IMR-90 (cell line): Measurements from ENCODE around the gene AHCYL1. TPM values are rescaled to one million over a fixed set of nuclear protein-coding genes. Genes with fewer than 3 reads are reported as not detected.
A peak's percentile ranks its signal among the peaks of the same experiment; 100 is the strongest.

Experiments used
- ATAC-seq: fragments of 200-7000 bp; cut with Tn5 transposase; 2 replicates; pipeline ENCODE4 v1.9.1; 2020; ENCODE audit warnings: low read depth, mild to moderate bottlenecking, moderate library complexity
- BruUV-seq: library from RNA; stranded (reverse); fragments of 400-500 nt; replicated peaks from 2 replicates; lab custom pipeline; 2021; lab: Mats Ljungman, UMichigan
- CTCF ChIA-PET: fragments of 300-600 bp; formaldehyde crosslinking; extraction: SDS; loops from one replicate; lab custom pipeline; 2021; ENCODE audit warnings: antibody characterized with exemption; lab: Yijun Ruan, JAX
- POLR2A ChIA-PET: fragments of 300-600 bp; sonication (Branson Sonifier 250); formaldehyde crosslinking; loops from one replicate; lab custom pipeline; 2022; ENCODE audit warnings: antibody characterized with exemption; ENCODE audit not compliant: unreplicated experiment; lab: Charles Lee
- DNase-seq: peaks from one replicate; pipeline ENCODE4 v3.0.0; 2013
- H2AFZ ChIP-seq: replicated peaks from 2 replicates; pipeline ENCODE3; 2013; ENCODE audit warnings: low read length, mild to moderate bottlenecking; ENCODE audit not compliant: poor library complexity
- H2AK5ac ChIP-seq: 2 replicates; pipeline ENCODE4 v1.6.1; 2013; ENCODE audit warnings: low read depth, low read length, inconsistent platforms
- H2AK9ac ChIP-seq: replicated peaks from 2 replicates; pipeline ENCODE3; 2013; ENCODE audit warnings: mild to moderate bottlenecking, low read depth, low read length, moderate library complexity; ENCODE audit not compliant: poor library complexity
- H2BK120ac ChIP-seq: 2 replicates; pipeline ENCODE4 v1.6.1; 2013; ENCODE audit warnings: low read depth, low read length, inconsistent platforms
- H2BK15ac ChIP-seq: 3 replicates; pipeline ENCODE4 v1.6.1; 2013; ENCODE audit warnings: low read depth, low read length, inconsistent platforms
- H2BK20ac ChIP-seq: 2 replicates; pipeline ENCODE4 v1.6.1; 2013; ENCODE audit warnings: low read depth, mild to moderate bottlenecking, inconsistent platforms, low read length, moderate library complexity
- H2BK5ac ChIP-seq: 2 replicates; pipeline ENCODE4 v1.6.1; 2013; ENCODE audit warnings: mild to moderate bottlenecking, low read depth, low read length, inconsistent platforms; ENCODE audit not compliant: poor library complexity, severe bottlenecking
- H3K14ac ChIP-seq: replicated peaks from 2 replicates; pipeline ENCODE4 v1.6.1; 2013; ENCODE audit warnings: low read depth, low read length, inconsistent platforms
- H3K18ac ChIP-seq: 2 replicates; pipeline ENCODE4 v1.6.1; 2013; ENCODE audit warnings: low read depth, low read length, control low read depth
- H3K23ac ChIP-seq: 2 replicates; pipeline ENCODE4 v1.6.1; 2013; ENCODE audit warnings: low read depth, low read length, inconsistent platforms
- H3K27ac ChIP-seq: 2 replicates; pipeline ENCODE4 v1.5.1; 2013; ENCODE audit warnings: mild to moderate bottlenecking, control low read depth, low read length; ENCODE audit not compliant: insufficient read depth
- H3K27me3 ChIP-seq: 2 replicates; pipeline ENCODE4 v1.6.1; 2013; ENCODE audit warnings: low read length; ENCODE audit not compliant: control insufficient read depth, insufficient read depth
- H3K36me3 ChIP-seq: 2 replicates; pipeline ENCODE4 v1.6.1; 2013; ENCODE audit warnings: low read length, mixed read lengths; ENCODE audit not compliant: control insufficient read depth, insufficient read depth
- H3K4ac ChIP-seq: 2 replicates; pipeline ENCODE4 v1.6.1; 2013; ENCODE audit warnings: low read depth, low read length, inconsistent platforms
- H3K4me1 ChIP-seq: 2 replicates; pipeline ENCODE4 v1.6.1; 2013; ENCODE audit warnings: low read length, mixed read lengths; ENCODE audit not compliant: control insufficient read depth, insufficient read depth
- H3K4me2 ChIP-seq: 2 replicates; pipeline ENCODE4 v1.6.1; 2013; ENCODE audit warnings: low read depth, mild to moderate bottlenecking, control low read depth, low read length, moderate library complexity
- H3K4me3 ChIP-seq: 2 replicates; pipeline ENCODE4 v1.5.1; 2013; ENCODE audit warnings: low read depth, mild to moderate bottlenecking, control low read depth, low read length, moderate library complexity; ENCODE audit not compliant: insufficient read depth
- H3K56ac ChIP-seq: 2 replicates; pipeline ENCODE4 v1.6.1; 2013; ENCODE audit warnings: low read length, inconsistent platforms; ENCODE audit not compliant: insufficient read depth; ENCODE audit errors: extremely low read depth
- H3K79me1 ChIP-seq, 2 experiments: 2 replicates each; pipeline ENCODE4 v1.6.1; 2013; ENCODE audit warnings: low read length in 2 of 2, inconsistent platforms in 1 of 2, low read depth in 1 of 2
- H3K9ac ChIP-seq: 2 replicates; pipeline ENCODE4 v1.6.1; 2013; ENCODE audit warnings: low read depth, low read length, control low read depth
- H3K9me1 ChIP-seq: 2 replicates; pipeline ENCODE4 v1.6.1; 2013; ENCODE audit warnings: low read length, inconsistent platforms; ENCODE audit not compliant: insufficient read depth
- H3K9me3 ChIP-seq: 2 replicates; pipeline ENCODE4 v1.6.1; 2013; ENCODE audit warnings: low read length; ENCODE audit not compliant: control insufficient read depth, insufficient read depth
- H4K20me1 ChIP-seq: 2 replicates; pipeline ENCODE4 v1.6.1; 2013; ENCODE audit warnings: low read length, inconsistent platforms; ENCODE audit not compliant: insufficient read depth
- H4K5ac ChIP-seq: 2 replicates; pipeline ENCODE4 v1.6.1; 2013; ENCODE audit warnings: mild to moderate bottlenecking, low read depth, low read length, control low read depth
- H4K8ac ChIP-seq, 2 experiments: 2 replicates each; pipeline ENCODE4 v1.6.1; 2013; ENCODE audit warnings: low read depth in 2 of 2, low read length in 2 of 2, control low read depth in 1 of 2, inconsistent platforms in 1 of 2
- H4K91ac ChIP-seq: 2 replicates; pipeline ENCODE4 v1.6.1; 2013; ENCODE audit warnings: low read depth, low read length, inconsistent platforms; ENCODE audit not compliant: insufficient read depth
- BHLHE40 ChIP-seq: fragments of 150-350 bp; IDR thresholded peaks from 2 replicates; pipeline ENCODE4 v1.6.1; 2016; ENCODE audit warnings: mild to moderate bottlenecking, low read depth, low read length
- CEBPB ChIP-seq: IDR thresholded peaks from 2 replicates; pipeline ENCODE4 v1.6.1; 2012; ENCODE audit warnings: low read depth, low read length, improper control_type of control experiment
- CTCF ChIP-seq: conservative IDR thresholded peaks from 2 replicates; pipeline ENCODE4 v1.5.1; 2012; ENCODE audit warnings: mild to moderate bottlenecking, low read depth, low read length, improper control_type of control experiment
- FOS ChIP-seq: fragments of 150-350 bp; IDR thresholded peaks from 2 replicates; pipeline ENCODE4 v1.6.1; 2016; ENCODE audit warnings: low read depth, low read length
- MAFK ChIP-seq: IDR thresholded peaks from 2 replicates; pipeline ENCODE4 v1.6.1; 2012; ENCODE audit warnings: low read depth, low read length, improper control_type of control experiment
- MXI1 ChIP-seq: IDR thresholded peaks from 2 replicates; pipeline ENCODE4 v1.6.1; 2012; ENCODE audit warnings: low read depth, mild to moderate bottlenecking, low read length, moderate library complexity, borderline replicate concordance
- RAD21 ChIP-seq: IDR thresholded peaks from 2 replicates; pipeline ENCODE4 v1.6.1; 2012; ENCODE audit warnings: low read length, improper control_type of control experiment
- SMC3 ChIP-seq: fragments of 150-350 bp; IDR thresholded peaks from 2 replicates; pipeline ENCODE4 v1.6.1; 2016; ENCODE audit warnings: low read depth, mild to moderate bottlenecking, antibody characterized with exemption, low read length, moderate library complexity
- WGBS, 2 experiments: methylation state at CpG; one replicate each; pipeline versions ENCODE4 v1.1.5 to v1.1.7; 2013; ENCODE audit warnings: missing lambda C conversion rate in 2 of 2; ENCODE audit not compliant: insufficient read length in 1 of 2; ENCODE audit errors: extremely low coverage in 2 of 2; 5-methylcytosine and 5-hydroxymethylcytosine counted together
- dilution Hi-C: fragments of 300-500 bp; cut with HindIII; formaldehyde crosslinking; loops from one replicate; pipeline ENCODE4 v1.14.3; 2018; ENCODE audit warnings: low sequenced_read_pairs; ENCODE audit not compliant: unreplicated experiment
- in situ Hi-C: fragments of 300-500 bp; cut with MboI; formaldehyde crosslinking; loops from 3 replicates; pipeline ENCODE4 v1.14.3; 2019; ENCODE audit warnings: low sequenced_read_pairs, inconsistent platforms, mixed read lengths
- intact Hi-C: fragments of 100-400 bp; cut with micrococcal nuclease; formaldehyde crosslinking; loops from 2 replicates; pipeline ENCODE4 v1.10.0; 2022
- polyA plus RNA-seq, 3 experiments: library from polyadenylated mRNA; depleted of rRNA; stranded (reverse); fragments of >200 nt; gene quantifications; 2 replicates each; pipeline ENCODE4 v1.2.3, GENCODE V29; 2012; ENCODE audit warnings: low replicate concordance in 1 of 3
- total RNA-seq: library from RNA; depleted of rRNA; stranded (reverse); fragments of >200 nt; gene quantifications from 2 replicates; pipeline ENCODE4 v1.2.3, GENCODE V29; 2012
- TF ChIP-seq, protein P1 (sequence below): fragments of 150-350 bp; IDR thresholded peaks from 2 replicates; pipeline ENCODE4 v1.6.1; 2017; ENCODE audit warnings: mild to moderate bottlenecking, antibody characterized with exemption, low read length, low read depth

Gene AHCYL1
- total and polyA plus RNA-seq, 2 of the 4 experiments (the other 2 are of a cell fraction) = 75.1 to 76.0 TPM

DNA sequence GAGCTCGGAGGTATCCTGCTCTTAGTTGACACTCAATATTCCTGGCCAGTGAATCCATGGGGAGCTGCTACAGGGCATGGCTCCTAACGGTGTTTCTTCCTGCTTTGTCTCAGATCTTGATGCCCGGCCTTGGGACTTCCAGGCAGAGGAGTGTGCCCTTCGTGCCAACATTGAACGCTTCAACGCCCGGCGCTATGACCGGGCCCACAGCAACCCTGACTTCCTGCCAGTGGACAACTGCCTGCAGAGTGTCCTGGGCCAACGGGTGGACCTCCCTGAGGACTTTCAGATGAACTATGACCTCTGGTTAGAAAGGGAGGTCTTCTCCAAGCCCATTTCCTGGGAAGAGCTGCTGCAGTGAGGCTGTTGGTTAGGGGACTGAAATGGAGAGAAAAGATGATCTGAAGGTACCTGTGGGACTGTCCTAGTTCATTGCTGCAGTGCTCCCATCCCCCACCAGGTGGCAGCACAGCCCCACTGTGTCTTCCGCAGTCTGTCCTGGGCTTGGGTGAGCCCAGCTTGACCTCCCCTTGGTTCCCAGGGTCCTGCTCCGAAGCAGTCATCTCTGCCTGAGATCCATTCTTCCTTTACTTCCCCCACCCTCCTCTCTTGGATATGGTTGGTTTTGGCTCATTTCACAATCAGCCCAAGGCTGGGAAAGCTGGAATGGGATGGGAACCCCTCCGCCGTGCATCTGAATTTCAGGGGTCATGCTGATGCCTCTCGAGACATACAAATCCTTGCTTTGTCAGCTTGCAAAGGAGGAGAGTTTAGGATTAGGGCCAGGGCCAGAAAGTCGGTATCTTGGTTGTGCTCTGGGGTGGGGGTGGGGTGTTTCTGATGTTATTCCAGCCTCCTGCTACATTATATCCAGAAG lies 69.2 kb downstream of the AHCYL1 start:
- in situ Hi-C loops (loop anchor here (5.0 kb wide), 1 partner anchor 54 kb away; no protein-coding TSS in a partner anchor), dilution Hi-C loops (no loop called here), intact Hi-C loops (loop anchor here (1.0 to 10.0 kb wide), 3 partner anchors 53 to 261 kb away; no protein-coding TSS in a partner anchor)
- Histone ChIP-seq H3K4me2 (no peak overlapping the region), H2BK20ac (peak overlapping the region; percentile 58; the same call in 1 of the 2 replicates), H3K36me3 (peaks cover 79% of the 10 kb centered on the region), H3K9me1 (peaks cover 15% of the 10 kb centered on the region), H3K23ac (no peak overlapping the region), H3K4me1 (peaks cover 36% of the 10 kb centered on the region), H2AK9ac (no peak overlapping the region), H3K27ac (no peak overlapping the region), H3K9me3 (no peaks in the 10 kb centered on the region), H3K4ac (no peak overlapping the region), H3K4me3 (no peak overlapping the region), H2BK15ac (no peak overlapping the region), H2AK5ac (no peak overlapping the region), H4K5ac (no peak overlapping the region), H3K27me3 (no peaks in the 10 kb centered on the region), H4K20me1 (peaks cover 27% of the 10 kb centered on the region; the same call in 1 of the 2 replicates), H3K79me1 (peaks cover 0 to 34% of the 10 kb centered on the region in 2 experiments; a peak in 3 of 4 replicates), H3K56ac (no peak overlapping the region), H2AFZ (peak overlapping the region; percentile 43), H4K8ac (no peak overlapping the region), H3K18ac (no peak overlapping the region), H3K9ac (no peak overlapping the region), H4K91ac (no peak overlapping the region; the same call in 1 of the 2 replicates), H3K14ac (no peak overlapping the region), H2BK5ac (no peak overlapping the region), H2BK120ac (no peak overlapping the region)
- ATAC-seq (peak; percentile 62), DNase-seq (peak; percentile 25)
- ChIA-PET CTCF (interaction anchor here (0.5 to 1.4 kb wide), 7 partner anchors 19 to 1435 kb away, joined by 3 to 5 read pairs (median 3); no protein-coding TSS in a partner anchor), POLR2A (no interaction called here)
- 80% methylated on average over 4 of the region's 16 CpGs; no CpG with 5 or more reads in 1 of the 2 experiments for WGBS, 2 experiments
- TF ChIP-seq CEBPB = peak; percentile 25; the same call in 1 of the 2 replicates
- TF ChIP-seq FOS = no peak
- no peak for TF ChIP-seq BHLHE40
- peak; percentile 89 for TF ChIP-seq CTCF
- no peak for TF ChIP-seq MAFK
- TF ChIP-seq MXI1 = no peak
- TF ChIP-seq, protein P1, sequence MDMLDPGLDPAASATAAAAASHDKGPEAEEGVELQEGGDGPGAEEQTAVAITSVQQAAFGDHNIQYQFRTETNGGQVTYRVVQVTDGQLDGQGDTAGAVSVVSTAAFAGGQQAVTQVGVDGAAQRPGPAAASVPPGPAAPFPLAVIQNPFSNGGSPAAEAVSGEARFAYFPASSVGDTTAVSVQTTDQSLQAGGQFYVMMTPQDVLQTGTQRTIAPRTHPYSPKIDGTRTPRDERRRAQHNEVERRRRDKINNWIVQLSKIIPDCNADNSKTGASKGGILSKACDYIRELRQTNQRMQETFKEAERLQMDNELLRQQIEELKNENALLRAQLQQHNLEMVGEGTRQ = no peak
- TF ChIP-seq SMC3 = peak; percentile 84
- TF ChIP-seq RAD21 = peak; percentile 90
- no TSS peak for BruUV-seq
